ENCODE results near the gene ZNF692.
"Not testable (repeated sequence)": the region's sequence is repeated elsewhere in the genome, so short reads cannot be mapped to it uniquely, and the experiment has no call there.

ZNF692 gene

GRCh38 chr1:248811514-248812490 lies 47.1 kb downstream of the ZNF692 start:
- in situ Hi-C loops (cut with HindIII; ENCODE audit: low sequenced_read_pairs): no loop called here

DNA sequence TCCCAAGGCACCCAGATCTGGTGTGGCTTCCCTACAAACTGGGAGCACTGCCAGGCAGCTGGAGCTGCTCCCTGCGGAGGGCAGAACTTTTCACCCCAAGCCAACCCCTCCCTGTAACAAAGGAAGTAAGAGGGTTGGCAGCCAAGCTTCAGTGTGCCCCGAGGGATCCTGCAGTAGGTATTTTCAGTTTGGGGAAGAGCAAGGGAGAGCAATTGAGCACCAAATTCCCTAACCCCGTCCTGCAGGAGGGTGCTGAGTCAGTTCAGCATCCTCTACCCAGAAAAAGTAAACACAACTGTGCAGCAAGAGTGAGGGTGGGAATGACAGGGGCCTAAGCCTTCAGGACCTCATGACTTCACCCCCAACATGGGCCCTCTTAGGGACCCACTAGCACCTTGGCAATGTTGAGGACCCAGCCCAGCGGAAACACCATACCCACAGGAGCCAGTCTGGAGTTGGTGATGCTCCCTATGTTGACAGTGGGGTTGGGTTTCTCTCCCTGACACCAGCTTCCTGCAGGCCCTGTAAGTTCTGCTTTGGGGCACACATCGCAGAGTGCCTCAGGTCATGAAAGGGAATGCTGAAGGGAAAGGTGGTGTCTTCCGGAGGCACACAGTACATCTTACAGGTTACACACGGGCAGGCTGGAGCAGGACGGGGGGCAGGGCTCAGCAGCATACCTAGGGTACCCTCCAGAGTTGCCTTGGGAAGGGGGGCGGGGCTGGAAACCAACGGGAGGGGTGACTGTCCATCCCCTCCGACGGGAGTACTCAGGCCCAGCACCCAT lies 48.0 kb downstream of the ZNF692 start:
- in situ Hi-C loops (cut with HindIII; ENCODE audit: low sequenced_read_pairs): no loop called here

- in situ Hi-C loops (cut with HindIII; ENCODE audit: low sequenced_read_pairs): no loop called here
Observed at GRCh38 chr1:248810000-248810726, 48.7 kb downstream of the ZNF692 start.

GRCh38 chr1:248808876-248809275 lies 50.0 kb downstream of the ZNF692 start:
- in situ Hi-C loops (cut with HindIII; ENCODE audit: low sequenced_read_pairs): no loop called here

DNA sequence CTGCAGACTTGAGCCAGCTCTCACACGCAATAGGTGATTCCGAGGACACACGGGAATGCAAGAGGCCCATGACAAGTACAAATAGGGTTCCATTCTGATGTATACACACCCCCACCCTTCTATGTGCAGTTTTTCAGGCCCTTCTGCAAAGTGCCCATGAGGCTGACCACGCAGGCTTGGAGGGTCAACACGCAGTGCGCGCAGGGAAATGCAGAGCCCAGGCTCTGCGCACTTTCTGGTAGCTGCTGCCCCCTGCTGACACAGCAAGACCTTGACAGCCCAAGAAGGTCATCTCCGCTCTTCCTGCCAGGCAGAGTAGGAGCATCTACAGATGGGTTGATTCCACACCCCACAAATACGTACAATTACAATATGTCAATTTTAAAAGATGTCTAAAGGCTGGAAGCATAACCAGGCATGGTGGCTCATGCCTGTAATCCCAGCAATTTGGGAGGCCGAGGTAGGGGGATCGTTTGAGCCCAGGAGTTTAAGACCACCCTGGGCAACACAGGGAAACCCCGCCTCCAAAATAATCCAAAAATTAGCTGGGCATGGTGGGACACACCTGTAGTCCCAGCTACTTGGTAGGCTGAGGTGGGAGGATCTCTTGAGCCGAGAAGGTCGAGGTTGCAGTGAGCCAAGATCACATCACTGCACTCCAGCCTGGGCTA lies 51.7 kb downstream of the ZNF692 start:
- in situ Hi-C loops (cut with HindIII; ENCODE audit: low sequenced_read_pairs): no loop called here

- in situ Hi-C loops (cut with HindIII; ENCODE audit: low sequenced_read_pairs): no loop called here
Observed at GRCh38 chr1:248805876-248806275, 53.0 kb downstream of the ZNF692 start.

DNA sequence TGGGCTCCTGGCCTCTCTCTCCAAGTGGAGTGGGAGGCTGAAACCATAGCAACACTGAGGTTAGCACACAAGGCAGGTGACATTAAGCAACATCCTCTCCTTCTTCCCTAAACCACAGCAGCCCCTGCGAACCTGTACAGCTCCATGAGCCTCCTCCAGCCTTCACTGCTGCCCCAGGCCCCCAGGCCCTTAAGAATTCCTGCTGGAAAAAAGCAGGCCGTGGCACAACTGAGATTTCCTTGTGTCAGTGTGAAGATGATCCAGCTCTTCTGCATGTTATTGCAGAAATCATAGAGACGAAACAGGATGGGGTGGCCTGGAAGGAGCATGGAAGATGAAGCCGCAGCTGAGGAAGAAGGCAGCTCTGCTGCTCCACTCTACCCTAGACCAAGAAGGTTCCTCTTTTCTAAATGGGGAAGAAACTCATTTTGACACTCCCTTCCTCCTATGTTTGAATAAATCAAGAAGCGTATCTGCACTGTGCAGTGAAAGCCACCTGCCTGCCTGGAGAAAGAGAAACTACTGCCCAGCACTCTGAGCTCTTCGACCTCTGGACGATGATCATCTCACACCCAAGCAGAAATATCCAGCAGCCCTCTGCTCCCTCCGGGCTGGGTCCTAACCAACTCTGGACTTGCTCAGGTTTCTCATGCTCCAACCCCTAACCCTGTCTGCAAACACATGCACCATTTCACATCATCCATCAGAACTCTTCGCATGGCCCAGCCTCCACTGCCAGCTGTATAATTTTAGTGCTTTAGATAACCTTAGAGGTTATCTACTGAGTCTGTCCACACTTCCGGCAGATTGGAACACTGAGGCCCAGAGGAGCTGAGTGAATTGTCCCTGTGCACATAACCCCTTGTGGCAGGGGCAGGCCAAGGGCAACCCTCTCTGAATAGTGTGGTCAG lies 53.9 kb downstream of the ZNF692 start:
- in situ Hi-C loops (cut with HindIII; ENCODE audit: low sequenced_read_pairs): no loop called here

DNA sequence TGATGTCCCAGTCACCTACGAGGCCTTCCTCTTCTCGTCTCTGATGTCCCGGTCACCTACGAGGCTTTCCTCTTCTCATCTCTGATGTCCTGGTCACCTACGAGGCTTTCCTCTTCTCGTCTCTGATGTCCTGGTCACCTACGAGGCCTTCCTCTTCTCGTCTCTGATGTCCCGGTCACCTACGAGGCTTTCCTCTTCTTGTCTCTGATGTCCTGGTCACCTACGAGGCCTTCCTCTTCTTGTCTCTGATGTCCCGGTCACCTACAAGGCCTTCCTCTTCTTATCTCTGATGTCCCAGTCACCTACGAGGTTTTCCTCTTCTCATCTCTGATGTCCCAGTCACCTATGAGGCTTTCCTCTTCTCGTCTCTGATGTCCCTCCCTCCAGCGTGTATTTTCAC lies 55.4 kb downstream of the ZNF692 start:
- in situ Hi-C loops (cut with HindIII; ENCODE audit: low sequenced_read_pairs): not testable (repeated sequence)

DNA sequence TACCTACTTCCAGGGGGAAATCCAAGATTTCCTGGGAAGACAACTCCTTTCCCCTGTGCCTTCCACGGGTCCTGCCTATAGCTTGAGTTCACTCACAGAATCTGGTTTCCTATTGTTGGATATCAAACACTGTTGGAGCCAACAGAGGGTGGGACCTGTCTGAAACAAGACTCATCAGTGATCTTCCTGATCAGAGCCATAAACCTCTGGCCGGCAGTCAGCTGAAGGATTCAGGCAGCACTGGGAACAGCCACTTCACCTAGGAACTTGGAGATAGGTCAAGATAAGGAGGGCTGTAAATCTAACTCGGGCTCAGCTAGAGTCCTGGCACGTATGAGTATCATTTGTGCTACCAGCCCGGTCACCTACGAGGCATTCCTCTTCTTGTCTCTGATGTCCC lies 56.4 kb downstream of the ZNF692 start:
- in situ Hi-C loops (cut with HindIII; ENCODE audit: low sequenced_read_pairs): no loop called here

DNA sequence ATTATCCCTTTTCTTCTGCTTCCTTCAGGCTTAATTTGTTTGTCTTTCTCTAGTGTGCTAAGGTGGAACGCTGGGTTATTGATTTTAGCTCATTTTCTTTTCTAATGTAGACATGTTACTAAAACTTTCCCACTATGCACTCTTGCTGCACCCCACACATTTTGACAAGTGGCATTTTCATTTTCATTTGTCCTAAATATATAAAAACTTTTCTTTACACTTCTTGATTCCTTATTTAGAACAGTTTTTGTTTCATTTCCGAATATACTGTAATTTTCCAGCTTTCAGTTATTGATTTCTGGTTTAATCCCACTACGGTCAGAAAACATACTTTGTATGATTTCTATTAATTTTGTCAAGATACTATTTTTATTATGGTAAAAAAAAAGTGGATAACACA lies 58.4 kb downstream of the ZNF692 start:
- in situ Hi-C loops (cut with HindIII; ENCODE audit: low sequenced_read_pairs): no loop called here

Data from DLD1 (cell line).